Astrocyte of the spinal cord (primary cell): ENCODE measurements around the gene FSCN2.

ENCODE experiments used
- DNase-seq: peaks from one replicate; pipeline ENCODE4 v3.0.0; 2011; ENCODE audit warnings: low read depth, low spot score
- H3K4me3 ChIP-seq: 2 replicates; pipeline ENCODE4 v1.5.1; 2011; ENCODE audit warnings: low read depth, mild to moderate bottlenecking, low read length, moderate library complexity
- CTCF ChIP-seq: IDR thresholded peaks from 2 replicates; pipeline ENCODE4 v1.5.1; 2012; ENCODE audit warnings: low read depth, mild to moderate bottlenecking, low read length, inconsistent platforms
- in situ Hi-C: cut with HindIII; loops from 2 replicates; pipeline ENCODE4 v1.10.0; 2017; ENCODE audit warnings: low sequenced_read_pairs

Gene FSCN2

GRCh38 chr17:81509972-81510784 is 18.0 kb upstream of the FSCN2 start:
- no peak for DNase-seq
- peak overlapping the region; percentile 88 for H3K4me3 ChIP-seq
- no peak for TF ChIP-seq CTCF
- in situ Hi-C loops = loop anchor here (10.0 kb wide), 1 partner anchor 105 kb away; no protein-coding TSS in a partner anchor

- TF ChIP-seq CTCF = no peak
- peak; percentile 43 for DNase-seq
- peak overlapping the region; percentile 88 for H3K4me3 ChIP-seq
- in situ Hi-C loops = loop anchor here (10.0 kb wide), 1 partner anchor 106 kb away; no protein-coding TSS in a partner anchor
Observed at GRCh38 chr17:81510785-81511553, 17.2 kb upstream of the FSCN2 start.

GRCh38 chr17:81511554-81511803 is 16.7 kb upstream of the FSCN2 start:
- TF ChIP-seq CTCF = no peak
- DNase-seq = no peak
- in situ Hi-C loops = loop anchor here (10.0 kb wide), 1 partner anchor 107 kb away; no protein-coding TSS in a partner anchor
- H3K4me3 ChIP-seq = peak overlapping the region; percentile 88

- H3K4me3 ChIP-seq = peak overlapping the region; percentile 88
- no peak for DNase-seq
- in situ Hi-C loops = loop anchor here (10.0 kb wide), 1 partner anchor 107 kb away; no protein-coding TSS in a partner anchor
- no peak for TF ChIP-seq CTCF
Observed at GRCh38 chr17:81511804-81512561, 16.2 kb upstream of the FSCN2 start.

- DNase-seq = peak; percentile 95
- H3K4me3 ChIP-seq = peak within 1 kb of the TSS; percentile 88
- TF ChIP-seq CTCF = no peak
- in situ Hi-C loops = loop anchor here (10.0 kb wide), 1 partner anchor 108 kb away; no protein-coding TSS in a partner anchor
Observed at GRCh38 chr17:81512562-81513371, 15.4 kb upstream of the FSCN2 start, which contains the start of gene ACTG1. Gene ACTG1 (minus strand): TSS chr17:81512799. CDS start chr17:81512354, 445 bp downstream.

- H3K4me3 ChIP-seq = peak overlapping the region; percentile 46
- TF ChIP-seq CTCF = no peak
- in situ Hi-C loops = loop anchor here (10.0 kb wide), 1 partner anchor 109 kb away; no protein-coding TSS in a partner anchor
- DNase-seq = peak; percentile 78
Observed at GRCh38 chr17:81513372-81513752, 14.8 kb upstream of the FSCN2 start.
